Measurements from ENCODE around the gene MYO7B.

MYO7B gene

DNA sequence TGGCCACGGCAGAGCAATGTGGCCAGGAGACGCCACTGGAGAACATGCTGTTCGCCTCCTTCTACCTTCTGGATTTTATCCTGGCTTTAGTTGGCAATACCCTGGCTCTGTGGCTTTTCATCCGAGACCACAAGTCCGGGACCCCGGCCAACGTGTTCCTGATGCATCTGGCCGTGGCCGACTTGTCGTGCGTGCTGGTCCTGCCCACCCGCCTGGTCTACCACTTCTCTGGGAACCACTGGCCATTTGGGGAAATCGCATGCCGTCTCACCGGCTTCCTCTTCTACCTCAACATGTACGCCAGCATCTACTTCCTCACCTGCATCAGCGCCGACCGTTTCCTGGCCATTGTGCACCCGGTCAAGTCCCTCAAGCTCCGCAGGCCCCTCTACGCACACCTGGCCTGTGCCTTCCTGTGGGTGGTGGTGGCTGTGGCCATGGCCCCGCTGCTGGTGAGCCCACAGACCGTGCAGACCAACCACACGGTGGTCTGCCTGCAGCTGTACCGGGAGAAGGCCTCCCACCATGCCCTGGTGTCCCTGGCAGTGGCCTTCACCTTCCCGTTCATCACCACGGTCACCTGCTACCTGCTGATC is 115.4 kb downstream of the MYO7B start:
- Mint-ChIP-seq H3K27me3 (ENCODE audit: low read depth) (peaks cover 3% of the 10 kb centered on the region), H3K4me1 (ENCODE audit: low read depth) (peaks cover 3% of the 10 kb centered on the region), H3K9me3 (no peaks in the 10 kb centered on the region), H3K36me3 (ENCODE audit: low read depth) (no peaks in the 10 kb centered on the region), H3K27ac (no peak overlapping the region), H3K4me3 (no peak overlapping the region)
- DNase-seq (ENCODE audit: low spot score) = no peak

DNA sequence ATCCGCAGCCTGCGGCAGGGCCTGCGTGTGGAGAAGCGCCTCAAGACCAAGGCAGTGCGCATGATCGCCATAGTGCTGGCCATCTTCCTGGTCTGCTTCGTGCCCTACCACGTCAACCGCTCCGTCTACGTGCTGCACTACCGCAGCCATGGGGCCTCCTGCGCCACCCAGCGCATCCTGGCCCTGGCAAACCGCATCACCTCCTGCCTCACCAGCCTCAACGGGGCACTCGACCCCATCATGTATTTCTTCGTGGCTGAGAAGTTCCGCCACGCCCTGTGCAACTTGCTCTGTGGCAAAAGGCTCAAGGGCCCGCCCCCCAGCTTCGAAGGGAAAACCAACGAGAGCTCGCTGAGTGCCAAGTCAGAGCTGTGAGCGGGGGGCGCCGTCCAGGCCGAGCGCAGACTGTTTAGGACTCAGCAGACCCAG is 115.9 kb downstream of the MYO7B start:
- Mint-ChIP-seq H3K27ac (no peak overlapping the region), H3K9me3 (no peaks in the 10 kb centered on the region), H3K4me3 (no peak overlapping the region), H3K36me3 (ENCODE audit: low read depth) (no peaks in the 10 kb centered on the region), H3K4me1 (ENCODE audit: low read depth) (peaks cover 3% of the 10 kb centered on the region), H3K27me3 (ENCODE audit: low read depth) (peaks cover 3% of the 10 kb centered on the region)
- DNase-seq (ENCODE audit: low spot score) = no peak

DNA sequence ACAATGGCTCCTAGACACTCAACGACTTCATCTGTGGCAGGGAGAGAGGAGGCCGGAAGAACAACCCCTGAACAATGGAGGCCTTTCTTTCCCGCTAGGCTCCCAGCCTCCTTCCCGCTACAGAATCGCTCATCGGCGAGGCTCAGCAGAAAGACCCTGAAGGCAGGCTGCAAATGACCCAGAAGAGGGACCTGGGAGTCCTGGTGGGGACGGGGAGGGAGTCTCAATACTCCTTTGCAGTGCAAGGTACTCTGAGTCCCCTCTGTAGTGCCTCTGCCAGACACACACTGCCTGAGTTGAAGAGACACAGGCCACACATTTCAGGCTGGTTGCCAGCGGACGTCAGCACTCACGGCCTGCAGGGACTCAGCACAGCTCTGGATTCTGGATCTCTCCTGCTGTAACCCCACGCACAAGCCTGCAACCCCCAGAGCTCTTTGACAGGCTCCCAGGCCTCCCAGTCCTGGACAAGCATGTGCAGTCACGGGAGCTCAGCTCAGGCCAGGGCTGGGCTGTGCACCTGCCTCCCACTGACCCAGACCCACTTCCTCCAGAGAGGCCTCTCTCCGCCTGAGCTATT is 116.6 kb downstream of the MYO7B start:
- peaks cover 3% of the 10 kb centered on the region for H3K4me1 Mint-ChIP-seq (ENCODE audit: low read depth)
- peaks cover 3% of the 10 kb centered on the region for H3K27me3 Mint-ChIP-seq (ENCODE audit: low read depth)
- H3K9me3 Mint-ChIP-seq = no peaks in the 10 kb centered on the region
- no peak overlapping the region for H3K27ac Mint-ChIP-seq
- no peak for DNase-seq (ENCODE audit: low spot score)
- H3K4me3 Mint-ChIP-seq = no peak overlapping the region
- no peaks in the 10 kb centered on the region for H3K36me3 Mint-ChIP-seq (ENCODE audit: low read depth)

DNA sequence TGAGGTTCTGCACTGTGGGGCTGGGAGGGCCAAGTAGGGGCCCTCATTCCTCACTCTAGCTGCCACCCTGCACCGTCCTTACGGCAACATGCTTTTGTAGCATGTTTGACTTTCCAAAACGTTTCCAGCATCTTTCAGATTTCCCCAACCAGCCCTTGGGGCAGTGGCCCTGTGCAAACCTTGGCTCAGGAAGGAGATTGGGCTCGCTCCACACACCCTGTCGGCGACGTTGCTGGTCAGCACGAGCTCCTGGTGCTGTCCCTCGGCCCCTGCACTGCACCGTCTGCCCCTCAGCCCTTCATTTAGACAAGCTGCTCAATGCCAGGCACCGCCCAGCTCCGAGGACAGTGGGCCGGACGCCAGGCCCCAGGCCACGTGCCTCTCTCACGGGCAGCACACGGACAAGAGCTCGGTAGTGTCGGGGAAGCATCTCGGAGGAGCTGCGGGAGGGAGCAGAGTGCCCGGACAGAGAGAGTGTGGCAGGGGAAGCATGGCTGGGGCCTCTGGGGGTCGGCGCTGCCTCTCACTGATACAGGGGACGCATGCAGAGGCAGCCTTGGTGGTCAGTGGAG is 117.4 kb downstream of the MYO7B start:
- Mint-ChIP-seq H3K27ac (no peak overlapping the region), H3K36me3 (ENCODE audit: low read depth) (no peaks in the 10 kb centered on the region), H3K9me3 (no peaks in the 10 kb centered on the region), H3K4me1 (ENCODE audit: low read depth) (peaks cover 3% of the 10 kb centered on the region), H3K27me3 (ENCODE audit: low read depth) (peaks cover 3% of the 10 kb centered on the region), H3K4me3 (no peak overlapping the region)
- DNase-seq (ENCODE audit: low spot score) = no peak

DNA sequence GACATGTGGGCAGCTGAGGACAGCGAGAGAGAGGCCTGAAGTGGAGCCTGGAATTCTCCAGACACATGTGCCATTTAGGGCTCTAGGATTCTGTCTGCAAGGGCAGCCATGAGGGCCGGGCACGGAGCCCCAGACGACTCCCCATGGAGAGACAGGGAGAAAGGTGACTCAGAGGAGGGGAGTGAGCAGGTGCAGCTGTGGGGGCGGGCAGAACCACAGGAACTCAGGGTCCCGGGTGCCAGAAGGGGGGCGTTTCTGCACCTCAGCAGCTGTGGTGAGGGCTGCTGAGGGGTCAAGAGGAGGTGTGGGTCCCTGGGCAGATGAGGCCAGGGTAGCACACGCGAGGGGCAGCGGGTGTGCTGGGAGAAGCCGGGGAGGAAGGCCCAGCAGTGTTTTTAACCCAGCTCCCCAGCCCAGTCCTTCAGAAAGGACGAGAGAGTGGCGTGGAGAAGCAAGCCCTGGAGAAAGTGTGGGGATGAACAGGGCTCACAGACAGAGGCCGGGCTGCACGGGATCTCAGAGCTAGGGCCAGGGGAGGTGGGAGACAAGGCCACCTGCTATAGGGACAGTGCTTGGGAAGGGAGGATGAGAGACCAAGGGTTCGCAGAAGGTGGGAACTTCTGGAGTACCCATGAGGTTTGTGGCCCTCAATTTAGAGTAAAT is 118.1 kb downstream of the MYO7B start:
- H3K27me3 Mint-ChIP-seq (ENCODE audit: low read depth) = peaks cover 3% of the 10 kb centered on the region
- no peak for DNase-seq (ENCODE audit: low spot score)
- no peaks in the 10 kb centered on the region for H3K9me3 Mint-ChIP-seq
- no peak overlapping the region for H3K4me3 Mint-ChIP-seq
- H3K27ac Mint-ChIP-seq = no peak overlapping the region
- no peaks in the 10 kb centered on the region for H3K36me3 Mint-ChIP-seq (ENCODE audit: low read depth)
- peaks cover 3% of the 10 kb centered on the region for H3K4me1 Mint-ChIP-seq (ENCODE audit: low read depth)

DNA sequence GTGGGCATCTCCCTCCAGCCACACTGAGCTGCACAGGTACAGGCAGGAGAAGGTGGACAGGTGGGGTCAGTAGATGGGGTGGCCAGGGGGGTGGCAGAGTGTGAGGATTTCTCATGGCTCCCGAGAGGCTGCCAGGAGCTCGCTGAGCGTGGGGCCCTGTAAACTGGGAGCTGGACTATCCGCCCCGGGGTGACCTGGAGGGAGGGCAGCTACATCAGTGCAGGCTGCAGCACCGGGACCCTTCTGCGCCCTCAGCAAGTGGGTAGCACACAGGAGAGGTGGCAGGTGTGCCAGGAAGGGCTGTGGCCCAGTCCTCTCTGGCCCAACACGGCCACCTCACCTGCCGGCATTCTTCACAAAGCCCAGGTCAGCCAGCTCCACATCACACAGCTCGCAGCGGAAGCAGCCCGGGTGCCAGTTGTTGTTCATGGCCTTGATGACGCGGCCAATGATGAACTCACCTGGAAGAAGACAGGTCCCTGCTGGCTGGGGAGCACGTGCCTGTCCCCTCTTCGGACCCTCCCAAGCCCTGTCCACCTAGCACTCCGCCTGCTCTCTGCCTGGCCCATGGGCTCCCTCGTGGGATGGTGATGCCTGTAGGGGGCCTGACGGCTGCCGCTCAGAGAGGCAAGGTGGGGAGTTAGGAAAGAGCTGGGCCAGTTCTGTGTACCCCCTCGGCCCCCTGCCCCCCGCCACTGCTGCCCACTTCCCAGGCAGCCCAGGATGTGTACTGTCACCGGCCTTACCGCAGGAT is 118.8 kb downstream of the MYO7B start:
- no peaks in the 10 kb centered on the region for H3K36me3 Mint-ChIP-seq (ENCODE audit: low read depth)
- no peak overlapping the region for H3K27ac Mint-ChIP-seq
- no peak overlapping the region for H3K4me3 Mint-ChIP-seq
- peaks cover 3% of the 10 kb centered on the region for H3K27me3 Mint-ChIP-seq (ENCODE audit: low read depth)
- DNase-seq (ENCODE audit: low spot score) = no peak
- peaks cover 3% of the 10 kb centered on the region for H3K4me1 Mint-ChIP-seq (ENCODE audit: low read depth)
- no peaks in the 10 kb centered on the region for H3K9me3 Mint-ChIP-seq

DNA sequence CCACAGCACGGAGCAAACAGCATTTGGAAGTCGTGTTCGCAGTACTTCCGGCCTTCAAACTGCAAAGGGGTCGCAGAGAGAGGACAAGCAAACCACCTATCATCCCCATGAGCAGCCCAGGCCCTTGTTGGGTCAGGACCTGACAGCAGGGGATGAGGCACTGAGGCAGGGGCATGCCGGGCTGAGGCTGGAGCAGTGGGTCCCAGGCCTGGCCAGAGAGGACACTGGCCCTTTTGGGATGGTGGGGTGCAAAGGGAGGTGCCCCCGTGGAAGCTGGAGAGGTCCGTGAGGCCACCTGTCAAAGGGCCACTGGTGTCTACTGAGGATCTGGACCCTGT is 119.3 kb downstream of the MYO7B start:
- Mint-ChIP-seq H3K4me1 (ENCODE audit: low read depth) (no peaks in the 10 kb centered on the region), H3K27me3 (ENCODE audit: low read depth) (no peaks in the 10 kb centered on the region), H3K36me3 (ENCODE audit: low read depth) (no peaks in the 10 kb centered on the region), H3K9me3 (no peaks in the 10 kb centered on the region), H3K27ac (no peak overlapping the region), H3K4me3 (no peak overlapping the region)
- DNase-seq (ENCODE audit: low spot score) = no peak

DNA sequence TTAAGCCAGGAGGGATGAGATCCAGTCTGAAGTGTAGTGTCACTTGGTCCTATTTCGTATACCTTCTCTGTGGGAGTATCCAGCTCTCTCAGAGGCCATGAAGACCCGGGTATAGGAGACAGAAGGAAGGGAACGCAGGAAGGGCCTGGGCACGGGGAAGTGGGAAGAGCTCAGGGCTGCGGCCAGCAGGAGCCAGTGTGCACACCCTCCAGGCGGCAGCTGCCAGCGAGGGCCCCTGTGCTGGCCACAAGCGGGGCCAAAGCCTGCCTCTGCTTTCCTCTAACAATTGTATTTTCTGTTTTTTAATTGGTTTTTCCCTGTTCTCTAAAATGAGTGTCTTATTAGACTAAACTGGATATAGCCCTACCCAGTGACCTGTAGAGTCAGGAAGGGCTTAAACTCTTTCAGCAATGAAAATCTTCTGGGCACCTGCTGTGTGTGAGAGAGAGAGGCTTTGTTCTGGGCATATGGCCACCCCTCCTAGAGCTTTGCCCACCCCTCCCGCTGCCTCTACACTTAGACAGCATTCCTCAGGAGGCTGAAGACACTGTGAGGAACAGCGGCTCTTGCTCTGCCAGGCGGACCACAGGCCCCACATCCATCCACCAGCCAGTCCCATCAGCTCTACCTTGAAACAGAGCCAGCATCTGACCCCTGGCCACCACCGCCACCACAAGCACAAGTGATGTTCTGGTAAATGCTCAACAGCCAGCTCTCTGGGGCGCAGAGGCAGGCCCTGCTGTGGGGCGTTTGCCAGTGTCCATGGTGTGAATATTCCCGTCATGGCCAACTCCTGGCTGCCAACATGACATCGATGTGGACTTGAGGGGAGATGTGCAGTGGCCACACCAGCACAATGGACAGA is 120.0 kb downstream of the MYO7B start:
- H3K4me1 Mint-ChIP-seq (ENCODE audit: low read depth) = no peaks in the 10 kb centered on the region
- no peaks in the 10 kb centered on the region for H3K36me3 Mint-ChIP-seq (ENCODE audit: low read depth)
- no peak for DNase-seq (ENCODE audit: low spot score)
- no peak overlapping the region for H3K4me3 Mint-ChIP-seq
- H3K27ac Mint-ChIP-seq = no peak overlapping the region
- no peaks in the 10 kb centered on the region for H3K9me3 Mint-ChIP-seq
- no peaks in the 10 kb centered on the region for H3K27me3 Mint-ChIP-seq (ENCODE audit: low read depth)

DNA sequence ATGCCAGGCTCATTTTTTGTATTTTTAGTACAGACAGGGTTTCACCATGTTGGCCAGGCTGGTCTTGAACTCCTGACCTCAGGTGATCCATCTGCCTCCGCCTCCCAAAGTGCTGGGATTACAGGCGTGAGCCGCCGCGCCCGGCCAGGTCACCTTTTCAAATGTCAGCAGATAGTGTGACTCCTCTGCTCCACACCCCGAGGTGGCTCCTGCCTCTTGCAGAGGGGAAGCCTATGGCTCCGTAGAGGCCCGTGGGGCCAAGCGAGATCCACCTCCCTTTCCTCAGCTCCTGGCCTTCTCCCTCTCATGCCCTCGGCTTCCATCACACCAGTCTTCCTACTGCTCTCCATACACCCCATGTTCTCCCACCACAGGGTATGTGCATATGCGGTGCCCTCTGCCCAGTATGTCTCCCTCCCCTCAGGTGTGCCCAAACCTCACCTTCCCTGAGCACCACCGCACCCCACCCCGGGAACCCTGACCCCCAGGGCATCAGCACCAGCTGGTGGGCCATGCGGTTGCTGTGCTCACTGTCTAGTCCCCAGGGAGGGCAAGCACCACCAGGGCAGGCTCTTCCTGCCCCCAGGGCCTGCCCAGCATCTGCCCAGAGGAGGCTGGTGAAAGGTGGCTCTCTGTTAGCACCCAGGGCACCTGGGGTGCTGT is 121.2 kb downstream of the MYO7B start:
- Mint-ChIP-seq H3K9me3 (no peaks in the 10 kb centered on the region), H3K4me3 (no peak overlapping the region), H3K4me1 (ENCODE audit: low read depth) (no peaks in the 10 kb centered on the region), H3K27me3 (ENCODE audit: low read depth) (peaks cover 7% of the 10 kb centered on the region), H3K36me3 (ENCODE audit: low read depth) (no peaks in the 10 kb centered on the region), H3K27ac (no peak overlapping the region)
- DNase-seq (ENCODE audit: low spot score) = no peak

DNA sequence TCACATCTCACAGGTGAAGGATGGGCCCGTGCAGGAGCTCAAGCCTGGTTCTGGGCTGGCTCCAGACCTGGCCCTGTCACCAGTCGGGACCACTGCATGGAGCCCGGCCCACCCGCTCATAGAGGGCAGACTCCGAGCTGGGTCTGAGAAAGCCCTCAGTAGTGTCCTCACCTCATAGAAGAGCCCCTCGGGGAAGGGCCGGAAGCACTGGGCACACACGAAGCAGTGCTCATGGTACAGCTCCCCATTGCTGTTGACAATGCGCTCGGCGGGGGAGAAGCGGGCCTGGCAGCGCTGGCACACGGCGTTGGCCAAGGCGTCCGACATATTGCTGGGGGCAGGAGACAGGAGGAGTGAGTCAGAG is 121.7 kb downstream of the MYO7B start:
- Mint-ChIP-seq H3K27me3 (ENCODE audit: low read depth) (peaks cover 11% of the 10 kb centered on the region), H3K9me3 (no peaks in the 10 kb centered on the region), H3K4me1 (ENCODE audit: low read depth) (no peaks in the 10 kb centered on the region), H3K27ac (no peak overlapping the region), H3K36me3 (ENCODE audit: low read depth) (no peaks in the 10 kb centered on the region), H3K4me3 (no peak overlapping the region)
- DNase-seq (ENCODE audit: low spot score) = no peak

DNA sequence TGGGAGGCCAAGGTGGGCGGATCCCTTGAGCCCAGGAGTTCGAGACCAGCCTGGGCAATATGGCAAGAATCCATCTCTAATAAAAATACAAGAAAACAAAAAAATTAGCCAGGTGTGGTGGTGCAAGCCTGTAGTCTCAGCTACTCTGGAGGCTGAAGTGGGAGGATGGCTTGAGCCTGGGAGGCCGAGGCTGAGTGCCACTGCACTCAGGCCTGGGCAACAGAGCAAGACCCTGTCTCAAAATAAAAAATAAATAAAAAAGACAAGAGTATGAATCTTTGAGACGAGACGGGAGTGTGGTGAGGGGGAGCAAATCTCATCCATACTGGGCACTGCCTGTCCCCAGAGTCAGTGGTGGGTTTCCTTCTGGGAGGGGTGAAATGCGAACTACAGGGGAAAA is 122.7 kb downstream of the MYO7B start:
- no peaks in the 10 kb centered on the region for H3K4me1 Mint-ChIP-seq (ENCODE audit: low read depth)
- no peak overlapping the region for H3K4me3 Mint-ChIP-seq
- no peaks in the 10 kb centered on the region for H3K9me3 Mint-ChIP-seq

DNA sequence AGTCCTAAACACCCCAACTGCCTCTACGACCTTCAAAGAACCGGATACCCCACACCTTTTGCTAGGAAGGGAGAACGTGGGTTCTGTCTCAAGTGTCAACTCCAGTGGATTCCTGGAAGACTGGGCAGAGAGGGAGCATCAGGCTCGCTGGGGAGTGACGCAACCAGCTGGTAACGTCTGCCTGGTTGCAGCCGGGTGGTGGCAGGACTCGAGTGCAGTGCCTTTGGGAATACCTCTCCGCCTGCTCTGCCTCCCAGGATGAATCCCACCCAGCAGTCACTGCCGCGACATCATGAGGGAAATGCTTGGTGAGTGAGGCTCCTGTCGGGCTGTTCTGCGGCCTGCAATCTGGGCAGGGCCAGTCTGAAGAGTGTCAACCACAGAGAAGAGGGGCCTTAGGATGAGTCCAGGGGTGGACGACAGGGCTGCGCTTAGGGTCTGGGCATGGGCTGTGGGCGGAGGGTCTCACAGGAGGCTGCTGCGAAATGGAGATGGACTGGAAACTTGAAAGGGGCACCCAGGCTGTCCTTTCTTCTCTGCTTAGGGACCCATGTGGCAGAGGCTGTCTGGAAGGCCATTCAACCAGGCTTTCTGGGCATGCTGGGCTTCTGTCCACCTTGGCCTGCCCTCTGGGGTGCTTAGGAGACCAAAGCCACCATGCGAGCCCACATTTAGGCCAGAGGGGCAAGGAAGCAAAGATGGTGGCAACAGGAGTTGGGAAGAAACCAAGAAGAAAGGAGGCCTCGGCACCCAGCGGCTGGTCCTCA is 123.3 kb downstream of the MYO7B start:
- H3K4me3 Mint-ChIP-seq = no peak overlapping the region
- H3K9me3 Mint-ChIP-seq = no peaks in the 10 kb centered on the region
- no peak for DNase-seq (ENCODE audit: low spot score)
- no peaks in the 10 kb centered on the region for H3K36me3 Mint-ChIP-seq (ENCODE audit: low read depth)
- no peak overlapping the region for H3K27ac Mint-ChIP-seq
- peaks cover 22% of the 10 kb centered on the region for H3K27me3 Mint-ChIP-seq (ENCODE audit: low read depth)
- no peaks in the 10 kb centered on the region for H3K4me1 Mint-ChIP-seq (ENCODE audit: low read depth)

More for the DNA sequence above, 122.7 kb downstream of the MYO7B start:
- no peaks in the 10 kb centered on the region for H3K36me3 Mint-ChIP-seq (ENCODE audit: low read depth)
- DNase-seq (ENCODE audit: low spot score) = no peak
- peaks cover 15% of the 10 kb centered on the region for H3K27me3 Mint-ChIP-seq (ENCODE audit: low read depth)
- H3K27ac Mint-ChIP-seq = no peak overlapping the region

Data from T-helper 2 cell treated with Interferon-gamma antibody and Interleukin-4, amounts not matched to agents 5 μg/mL and 100 μg/mL, for 36 hours (primary cell).